LNCAP (cell line): Measurements from ENCODE around the gene NCAPG2.

Source experiments
- TF ChIP-seq, protein P1 (sequence below): fragments of 450-650 bp; IDR thresholded peaks from 2 replicates; pipeline ENCODE4 v1.5.1; 2017; ENCODE audit warnings: mild to moderate bottlenecking

The NCAPG2 gene

GRCh38 chr7:158612546-158612945 is 92.1 kb downstream of the NCAPG2 start:
- TF ChIP-seq, protein P1, sequence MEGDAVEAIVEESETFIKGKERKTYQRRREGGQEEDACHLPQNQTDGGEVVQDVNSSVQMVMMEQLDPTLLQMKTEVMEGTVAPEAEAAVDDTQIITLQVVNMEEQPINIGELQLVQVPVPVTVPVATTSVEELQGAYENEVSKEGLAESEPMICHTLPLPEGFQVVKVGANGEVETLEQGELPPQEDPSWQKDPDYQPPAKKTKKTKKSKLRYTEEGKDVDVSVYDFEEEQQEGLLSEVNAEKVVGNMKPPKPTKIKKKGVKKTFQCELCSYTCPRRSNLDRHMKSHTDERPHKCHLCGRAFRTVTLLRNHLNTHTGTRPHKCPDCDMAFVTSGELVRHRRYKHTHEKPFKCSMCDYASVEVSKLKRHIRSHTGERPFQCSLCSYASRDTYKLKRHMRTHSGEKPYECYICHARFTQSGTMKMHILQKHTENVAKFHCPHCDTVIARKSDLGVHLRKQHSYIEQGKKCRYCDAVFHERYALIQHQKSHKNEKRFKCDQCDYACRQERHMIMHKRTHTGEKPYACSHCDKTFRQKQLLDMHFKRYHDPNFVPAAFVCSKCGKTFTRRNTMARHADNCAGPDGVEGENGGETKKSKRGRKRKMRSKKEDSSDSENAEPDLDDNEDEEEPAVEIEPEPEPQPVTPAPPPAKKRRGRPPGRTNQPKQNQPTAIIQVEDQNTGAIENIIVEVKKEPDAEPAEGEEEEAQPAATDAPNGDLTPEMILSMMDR, result no peak

GRCh38 chr7:158611541-158611940 is 93.1 kb downstream of the NCAPG2 start:
- TF ChIP-seq, protein P1, result no peak

DNA sequence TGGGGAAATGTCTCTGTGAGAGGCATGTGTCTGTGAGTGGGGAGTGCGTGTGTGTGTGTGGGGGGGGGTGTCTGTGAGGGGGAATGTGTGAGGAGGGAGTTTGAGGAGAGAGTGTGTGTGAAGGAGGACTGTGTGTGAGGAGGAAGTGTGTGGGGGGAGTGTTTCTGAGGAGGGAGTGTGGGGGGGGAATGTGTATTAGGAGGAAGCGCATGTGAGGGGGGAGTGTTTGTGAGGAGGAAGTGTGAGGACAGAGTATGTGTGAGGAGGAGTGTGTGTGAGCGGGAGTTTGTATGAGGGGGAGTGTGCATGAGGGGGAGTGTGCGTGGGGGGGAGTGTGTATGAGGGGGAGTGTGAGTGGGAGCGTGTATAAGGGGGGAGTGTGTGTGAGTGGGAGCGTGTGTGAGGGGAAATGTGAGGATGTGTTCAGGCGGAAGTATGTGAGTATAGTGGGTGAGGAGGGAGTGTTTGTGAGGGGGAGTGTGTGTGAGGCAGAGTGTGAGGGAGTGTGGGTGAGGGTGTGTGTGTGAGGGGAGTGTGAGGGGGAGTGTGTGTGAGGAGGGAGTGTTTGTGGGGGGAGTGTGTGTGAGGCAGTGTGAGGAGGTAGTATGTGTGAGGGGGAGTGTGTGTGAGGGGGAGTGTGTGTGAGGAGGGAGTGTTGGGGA is 95.2 kb downstream of the NCAPG2 start:
- TF ChIP-seq, protein P1, result no peak

DNA sequence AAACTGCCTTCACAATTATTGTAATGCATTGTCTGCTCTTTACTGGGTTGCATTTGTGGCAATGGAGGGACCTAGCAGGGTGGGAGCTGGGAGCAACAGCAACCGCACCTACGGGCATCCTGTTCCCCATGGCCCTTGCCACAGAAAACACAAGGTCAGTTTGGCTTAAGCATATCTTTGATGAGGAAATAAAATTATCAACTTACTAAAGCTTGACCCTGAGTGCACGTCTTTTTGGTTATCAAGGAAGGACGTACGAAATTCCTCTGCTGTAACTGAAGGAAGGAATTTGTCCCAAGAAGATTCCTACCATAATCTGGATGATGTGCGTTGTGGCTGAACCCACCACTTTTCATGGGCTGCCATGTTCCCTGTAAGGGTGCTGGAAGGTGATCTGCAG is 97.0 kb downstream of the NCAPG2 start:
- TF ChIP-seq, protein P1, result no peak

GRCh38 chr7:158606671-158607424 is 97.8 kb downstream of the NCAPG2 start:
- TF ChIP-seq, protein P1, result no peak

- TF ChIP-seq, protein P1, result no peak
Measured at GRCh38 chr7:158606129-158606528, 98.5 kb downstream of the NCAPG2 start.

GRCh38 chr7:158603773-158604755 is 100.5 kb downstream of the NCAPG2 start:
- TF ChIP-seq, protein P1, result no peak
